Hepatocyte (in vitro differentiated cells): ENCODE data around the gene COL28A1.

Experiments used
- CTCF ChIP-seq: fragments of 200-600 bp; sonication (generic); IDR thresholded peaks from 2 replicates; pipeline ENCODE4 v1.5.1; 2016; ENCODE audit warnings: antibody characterized with exemption, mild to moderate bottlenecking; ENCODE audit not compliant: poor library complexity
- EZH2 ChIP-seq: fragments of 200-600 bp; sonication (generic); IDR thresholded peaks from 2 replicates; pipeline ENCODE4 v1.6.1; 2016; ENCODE audit warnings: antibody characterized with exemption, mild to moderate bottlenecking, borderline replicate concordance

GRCh38 chr7:7481802-7482201 lies 53.9 kb downstream of the COL28A1 start:
- TF ChIP-seq EZH2 (no peak), CTCF (no peak)
